RWPE1 (cell line): ENCODE data around the gene FAM118B.

Source experiments
- CTCF ChIA-PET: fragments of 350-600 bp; sonication (Branson Sonifier 250); formaldehyde crosslinking; extraction: SDS; loops from one replicate; lab custom pipeline; 2021; lab: Yijun Ruan, JAX
- POLR2A ChIA-PET: fragments of 400-600 bp; formaldehyde crosslinking; extraction: SDS; loops from one replicate; lab custom pipeline; 2020; ENCODE audit warnings: antibody characterized with exemption; ENCODE audit not compliant: low non-redundant PET; lab: Yijun Ruan, JAX
- DNase-seq: peaks from one replicate; pipeline ENCODE4 v3.0.0; 2012; ENCODE audit warnings: low spot score
- H3K27ac ChIP-seq: fragments of 450-650 bp; 2 replicates; pipeline ENCODE4 v1.5.1; 2017
- CTCF ChIP-seq: fragments of 450-650 bp; conservative IDR thresholded peaks from 2 replicates; pipeline ENCODE4 v1.5.1; 2017; ENCODE audit warnings: low read depth, mild to moderate bottlenecking

Gene FAM118B

GRCh38 chr11:126191379-126192073 is 20.1 kb upstream of the FAM118B start:
- 0 out of 2 replicates have a peak overlapping the region, but pooled peaks have one; percentile 0 for H3K27ac ChIP-seq

GRCh38 chr11:126192361-126192760 is 19.2 kb upstream of the FAM118B start:
- H3K27ac ChIP-seq: peak overlapping the region; percentile 10
- ChIA-PET POLR2A (no interaction called here), CTCF (interaction anchor here (0.5 kb wide), 1 partner anchor 29 kb away, joined by 3 read pairs; no protein-coding TSS in a partner anchor)
- no peak for DNase-seq
- TF ChIP-seq CTCF: no peak

More at GRCh38 chr11:126191379-126192073, 20.1 kb upstream of the FAM118B start:
- DNase-seq: no peak
- TF ChIP-seq CTCF: no peak
- ChIA-PET CTCF (interaction anchor here (0.6 kb wide), 1 partner anchor 281 kb away, joined by 3 read pairs; no protein-coding TSS in a partner anchor), POLR2A (no interaction called here)

- CTCF ChIA-PET: interaction anchor here (0.5 to 1.4 kb wide), 4 partner anchors 28 to 270 kb away, joined by 3 to 10 read pairs (median 4); no protein-coding TSS in a partner anchor
- no peak overlapping the region for H3K27ac ChIP-seq
- no peak for DNase-seq
- POLR2A ChIA-PET: no interaction called here
- no peak for TF ChIP-seq CTCF
Observed at GRCh38 chr11:126193038-126193478, 18.5 kb upstream of the FAM118B start.

- TF ChIP-seq CTCF: peak; percentile 71
- peak; percentile 66 for DNase-seq
- no peak overlapping the region for H3K27ac ChIP-seq
- ChIA-PET CTCF (interaction anchor here (0.5 to 1.4 kb wide), 14 partner anchors 55 to 296 kb away, joined by 3 to 12 read pairs (median 3); no protein-coding TSS in a partner anchor), POLR2A (no interaction called here)
Observed at GRCh38 chr11:126194121-126194543, 17.4 kb upstream of the FAM118B start.

GRCh38 chr11:126195119-126195518 is 16.5 kb upstream of the FAM118B start:
- DNase-seq: no peak
- H3K27ac ChIP-seq: no peak overlapping the region
- ChIA-PET CTCF (no interaction called here), POLR2A (no interaction called here)
- TF ChIP-seq CTCF: no peak

- no peak overlapping the region for H3K27ac ChIP-seq
- no peak for TF ChIP-seq CTCF
- no peak for DNase-seq
- ChIA-PET POLR2A (no interaction called here), CTCF (no interaction called here)
Observed at GRCh38 chr11:126197277-126197939, 14.2 kb upstream of the FAM118B start.
